Esophagus muscularis mucosa (tissue), 4 donors: ENCODE measurements around the gene OTOP3. TPM values are rescaled to one million over a fixed set of nuclear protein-coding genes. Genes with fewer than 3 reads are reported as not detected.

Source experiments
- DNase-seq: peaks from one replicate; pipeline ENCODE4 v3.0.0-alpha.2; 2017; ENCODE audit errors: extremely low spot score
- H3K27ac ChIP-seq, 4 donors: fragments of 200-600 bp; sonication (generic); replicated peaks in 1 of 4; 1 replicate in 3 of 4; 2 replicates in 1 of 4; pipeline ENCODE4 v1.5.1; 2016 to 2019; ENCODE audit warnings: mild to moderate bottlenecking in 1 of 4
- H3K27me3 ChIP-seq, 4 donors: fragments of 200-600 bp; sonication (generic); one replicate each; pipeline versions ENCODE4 v1.5.1 to v1.6.0; 2016 to 2019
- H3K36me3 ChIP-seq, 4 donors: fragments of 200-600 bp; sonication (generic); one replicate each; pipeline ENCODE4 v1.5.1; 2016 to 2019
- H3K4me1 ChIP-seq, 4 donors: fragments of 200-600 bp; sonication (generic); one replicate each; pipeline ENCODE4 v1.5.1; 2016 to 2019
- H3K4me3 ChIP-seq, 4 donors: fragments of 200-600 bp; sonication (generic); 1 replicate in 2 of 4; 2 replicates in 2 of 4; pipeline ENCODE4 v1.5.1; 2016 to 2019; ENCODE audit warnings: mild to moderate bottlenecking in 4 of 4, moderate library complexity in 1 of 4
- H3K9me3 ChIP-seq, 4 donors: fragments of 200-600 bp; sonication (generic); 1 replicate in 3 of 4; 2 replicates in 1 of 4; pipeline ENCODE4 v1.5.1; 2016 to 2019
- EP300 ChIP-seq: sonication (generic); formaldehyde crosslinking; IDR thresholded peaks from one replicate; pipeline ENCODE4 v1.6.1; 2017; ENCODE audit warnings: antibody characterized with exemption
- POLR2A ChIP-seq: fragments of 450-650 bp; IDR thresholded peaks from one replicate; pipeline ENCODE4 v1.6.1; 2017; ENCODE audit warnings: antibody characterized with exemption, moderate library complexity, mild to moderate bottlenecking, low read depth
- POLR2AphosphoS5 ChIP-seq, 2 donors: sonication (generic); formaldehyde crosslinking; IDR thresholded peaks; one replicate each; pipeline ENCODE4 v1.6.1; 2017; ENCODE audit warnings: antibody characterized with exemption in 2 of 2
- WGBS: methylation state at CpG from one replicate; pipeline ENCODE4 v1.1.5; 2018; 5-methylcytosine and 5-hydroxymethylcytosine counted together
- intact Hi-C: fragments of 100-400 bp; cut with DNase I; formaldehyde crosslinking; loops from one replicate; pipeline ENCODE4 v1.15.1; 2023
- total RNA-seq, 4 donors: library from RNA; depleted of rRNA; stranded (reverse); fragments of >200 nt; gene quantifications; one replicate each; pipeline versions ENCODE4 v1.1.0 to v1.2.1, GENCODE V29; 2016
- TF ChIP-seq, protein P1 (sequence below), 3 experiments: fragments of 200-600 bp in 2 of 3; fragments of 450-650 bp in 1 of 3; sonication (generic) in 2 of 3; IDR thresholded peaks; one replicate each; pipeline ENCODE4 v1.5.1; 2017 to 2019; ENCODE audit warnings: antibody characterized with exemption in 3 of 3, mild to moderate bottlenecking in 2 of 3, moderate library complexity in 1 of 3

The OTOP3 gene
- total RNA-seq, 4 donors from 2014 or later, result not detected

DNA sequence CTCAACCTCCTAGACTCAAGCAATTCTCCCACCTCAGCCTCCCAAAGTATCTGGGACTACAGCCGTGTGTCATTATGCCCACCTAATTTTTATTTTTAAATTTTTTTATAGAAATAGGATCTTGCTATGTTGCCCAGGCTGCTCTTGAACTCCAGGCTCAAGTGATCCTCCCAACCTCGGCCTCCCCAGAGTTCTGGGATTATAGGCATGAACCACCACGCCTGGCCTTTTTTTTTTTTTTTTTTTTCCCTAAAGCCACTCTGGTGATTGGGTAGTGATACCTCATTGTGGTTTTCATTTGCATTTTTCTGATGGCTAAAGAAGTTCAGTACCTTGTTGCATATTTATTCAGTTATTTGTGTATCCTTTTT is 50.5 kb downstream of the OTOP3 start:
- no peak for DNase-seq
- H3K9me3 ChIP-seq, result no peaks in the 10 kb centered on the region
- H3K4me3 ChIP-seq, result no peak overlapping the region
- TF ChIP-seq EP300 (no peak), POLR2AphosphoS5 (IDR thresholded peaks at IDR 0.05) (no peak), POLR2A (no peak)
- TF ChIP-seq, protein P1, sequence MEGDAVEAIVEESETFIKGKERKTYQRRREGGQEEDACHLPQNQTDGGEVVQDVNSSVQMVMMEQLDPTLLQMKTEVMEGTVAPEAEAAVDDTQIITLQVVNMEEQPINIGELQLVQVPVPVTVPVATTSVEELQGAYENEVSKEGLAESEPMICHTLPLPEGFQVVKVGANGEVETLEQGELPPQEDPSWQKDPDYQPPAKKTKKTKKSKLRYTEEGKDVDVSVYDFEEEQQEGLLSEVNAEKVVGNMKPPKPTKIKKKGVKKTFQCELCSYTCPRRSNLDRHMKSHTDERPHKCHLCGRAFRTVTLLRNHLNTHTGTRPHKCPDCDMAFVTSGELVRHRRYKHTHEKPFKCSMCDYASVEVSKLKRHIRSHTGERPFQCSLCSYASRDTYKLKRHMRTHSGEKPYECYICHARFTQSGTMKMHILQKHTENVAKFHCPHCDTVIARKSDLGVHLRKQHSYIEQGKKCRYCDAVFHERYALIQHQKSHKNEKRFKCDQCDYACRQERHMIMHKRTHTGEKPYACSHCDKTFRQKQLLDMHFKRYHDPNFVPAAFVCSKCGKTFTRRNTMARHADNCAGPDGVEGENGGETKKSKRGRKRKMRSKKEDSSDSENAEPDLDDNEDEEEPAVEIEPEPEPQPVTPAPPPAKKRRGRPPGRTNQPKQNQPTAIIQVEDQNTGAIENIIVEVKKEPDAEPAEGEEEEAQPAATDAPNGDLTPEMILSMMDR (IDR thresholded peaks at IDR 0.05), result no peak
- H3K36me3 ChIP-seq, result no peaks in the 10 kb centered on the region
- H3K27me3 ChIP-seq, result no peaks in the 10 kb centered on the region
- no peak overlapping the region for H3K27ac ChIP-seq
- WGBS, result 93% methylated on average over 3 of the region's 3 CpGs
- intact Hi-C loops, result loop anchor here (2.0 to 5.0 kb wide), 2 partner anchors 27 to 46 kb away; partner anchors contain the start of gene MRPL58
- peaks cover 33 to 56% (median 47%) of the 10 kb centered on the region in 4 donors for H3K4me1 ChIP-seq

DNA sequence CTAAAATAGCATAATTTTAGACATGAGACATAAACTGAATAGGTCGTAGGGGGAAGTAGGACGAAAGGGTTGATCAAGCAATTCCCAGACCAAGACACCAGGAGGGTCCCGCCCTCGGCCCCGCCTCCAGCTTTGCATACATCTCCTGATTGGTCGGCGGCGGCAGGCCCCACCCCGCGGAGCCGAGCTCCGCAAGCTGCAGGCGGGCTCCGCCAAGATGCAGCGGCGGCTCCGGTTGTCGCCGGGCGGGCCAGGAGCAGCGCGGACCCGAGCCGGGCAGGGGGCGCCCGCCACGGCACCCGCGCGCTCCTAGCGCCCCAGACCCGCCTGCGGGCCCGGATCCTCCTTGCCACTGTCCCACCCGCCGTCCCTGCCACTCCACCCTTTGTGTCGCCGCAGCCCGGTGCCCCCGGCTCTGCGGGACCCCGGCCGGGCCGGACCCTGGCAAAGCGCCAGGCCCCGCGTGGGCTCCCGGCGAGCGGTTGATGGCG is 51.8 kb downstream of the OTOP3 start, which contains the start of gene CDR2L:
CDR2L (plus strand) TSS at position 215 of the 491 bp plus-strand sequence. CDS start 412 bp downstream, outside the sequence.
- Histone ChIP-seq H3K36me3 (no peaks in the 10 kb centered on the region), H3K27me3 (no peaks in the 10 kb centered on the region), H3K27ac (peak within 1 kb of the TSS; percentile 92 to 98 (median 96)), H3K4me3 (peak within 1 kb of the TSS; percentile 73 to 94 (median 90)), H3K4me1 (peaks cover 33 to 47% (median 37%) of the 10 kb centered on the region in 4 donors), H3K9me3 (no peaks in the 10 kb centered on the region)
- intact Hi-C loops, result loop anchor here (2.0 to 5.0 kb wide), 2 partner anchors 25 to 45 kb away; partner anchors contain the start of gene MRPL58
- TF ChIP-seq POLR2A, result peak; percentile 67
- TF ChIP-seq, protein P1 (IDR thresholded peaks at IDR 0.05), result no peak
- TF ChIP-seq POLR2AphosphoS5 (IDR thresholded peaks at IDR 0.05), result peak; percentile 90 to 92
- peak; percentile 99 for DNase-seq
- WGBS, result 0% methylated on average over 2 of the region's 51 CpGs

DNA sequence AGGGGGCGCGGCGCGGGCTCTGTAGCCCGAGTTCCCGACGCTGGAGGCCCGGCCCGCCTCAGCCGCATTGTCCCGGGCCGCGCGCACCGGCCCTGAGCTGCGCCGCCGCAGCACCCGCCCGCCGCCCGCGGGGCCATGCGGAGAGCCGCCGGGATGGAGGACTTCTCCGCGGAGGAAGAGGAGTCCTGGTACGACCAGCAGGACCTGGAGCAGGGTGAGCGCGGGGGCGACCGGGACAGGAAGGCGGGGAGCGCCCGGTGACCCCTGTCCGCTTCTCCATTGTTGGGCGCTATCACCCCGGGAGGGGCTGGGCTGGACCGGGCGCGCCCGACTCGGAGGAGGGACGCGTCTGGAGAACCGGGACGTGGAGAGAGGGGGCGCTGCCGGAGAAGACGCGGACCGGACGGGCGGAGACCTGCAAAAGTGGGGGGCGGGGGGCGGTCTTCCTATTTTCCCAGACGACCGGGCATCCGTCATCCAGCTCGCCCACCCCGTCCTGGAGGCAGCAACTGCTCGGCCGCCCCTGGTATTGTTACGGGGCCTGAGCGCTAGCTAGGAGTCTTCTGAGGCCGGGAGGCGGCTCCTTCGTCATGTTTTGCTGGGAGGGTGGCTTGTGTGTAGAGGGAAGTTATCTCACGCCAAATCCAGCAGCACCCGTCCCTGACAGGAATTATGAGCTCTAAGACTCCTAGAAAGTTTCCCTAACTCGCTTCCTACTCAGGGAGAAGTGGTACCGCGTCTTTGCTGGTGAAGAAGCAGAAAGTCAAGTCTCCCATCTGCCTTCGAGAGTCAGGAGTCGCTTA is 52.4 kb downstream of the OTOP3 start:
- TF ChIP-seq EP300 (no peak), POLR2A (no peak), POLR2AphosphoS5 (IDR thresholded peaks at IDR 0.05) (peak; percentile 60 to 75)
- TF ChIP-seq, protein P1 (IDR thresholded peaks at IDR 0.05), result peak; percentile 46 to 62 (median 55)
- intact Hi-C loops, result loop anchor here (2.0 to 5.0 kb wide), 2 partner anchors 25 to 44 kb away; partner anchors contain the start of gene MRPL58
- Histone ChIP-seq H3K27ac (peak overlapping the region; percentile 92 to 98 (median 96)), H3K27me3 (no peaks in the 10 kb centered on the region), H3K4me1 (peaks cover 34 to 47% (median 38%) of the 10 kb centered on the region in 4 donors), H3K36me3 (no peaks in the 10 kb centered on the region), H3K4me3 (peak overlapping the region; percentile 73 to 94 (median 90)), H3K9me3 (no peaks in the 10 kb centered on the region)
- WGBS, result 14% methylated on average over 15 of the region's 76 CpGs
- DNase-seq, result peak; percentile 94

DNA sequence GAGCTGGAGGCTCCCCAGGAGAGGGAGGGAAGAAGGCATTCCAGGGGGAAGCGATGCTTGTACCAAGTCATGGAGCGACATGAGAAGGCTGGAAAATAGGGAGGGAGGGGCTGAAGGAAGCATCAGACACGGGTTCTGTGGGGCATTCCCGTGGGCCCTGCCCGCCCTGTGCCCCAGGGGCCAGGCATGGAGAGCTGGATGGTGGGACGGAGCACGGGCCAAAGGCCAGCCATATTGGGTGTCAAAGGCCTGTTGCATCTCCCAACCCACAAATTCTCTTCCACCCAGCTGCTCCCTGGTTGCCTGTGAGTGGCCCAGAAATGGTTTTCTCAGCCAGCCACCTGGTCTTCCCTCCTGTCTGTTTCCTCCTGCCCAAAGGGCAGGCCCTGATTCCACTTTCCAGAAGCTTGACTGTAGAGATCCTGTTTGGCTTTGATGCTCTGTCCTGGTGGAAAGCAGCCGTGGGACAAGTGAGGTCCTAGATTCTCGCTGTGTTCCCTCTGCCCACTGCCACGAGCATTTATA is 54.9 kb downstream of the OTOP3 start:
- Histone ChIP-seq H3K4me1 (peaks cover 40 to 51% (median 44%) of the 10 kb centered on the region in 4 donors), H3K27ac (peak overlapping the region in 2 of 4 donors; percentile 1 to 33), H3K4me3 (no peak overlapping the region), H3K36me3 (peaks cover 0 to 15% (median 3%) of the 10 kb centered on the region in 4 donors), H3K9me3 (no peaks in the 10 kb centered on the region), H3K27me3 (no peaks in the 10 kb centered on the region)
- 91% methylated on average over 10 of the region's 10 CpGs for WGBS
- no peak for DNase-seq
- intact Hi-C loops, result no loop called here
- TF ChIP-seq POLR2A (no peak), EP300 (no peak), POLR2AphosphoS5 (IDR thresholded peaks at IDR 0.05) (no peak)
- TF ChIP-seq, protein P1 (IDR thresholded peaks at IDR 0.05), result no peak
